Common myeloid progenitor, CD34-positive (primary cell): Measurements from ENCODE around the gene MBOAT7.
"Not testable (repeated sequence)": the region's sequence is repeated elsewhere in the genome, so short reads cannot be mapped to it uniquely, and the experiment has no call there.

Source experiments
- CTCF ChIA-PET: fragments of 350-600 bp; sonication (Branson Sonifier 250); formaldehyde crosslinking; loops from one replicate; lab custom pipeline; 2021; ENCODE audit warnings: antibody characterized with exemption; lab: Charles Lee
- POLR2A ChIA-PET: fragments of 350-600 bp; sonication (Branson Sonifier 250); formaldehyde crosslinking; loops from one replicate; lab custom pipeline; 2021; ENCODE audit warnings: antibody characterized with exemption; lab: Charles Lee
- DNase-seq, 3 donors: peaks; one replicate each; pipeline versions ENCODE4 v3.0.0 to v3.0.0-alpha.2; 2013
- H3K27ac ChIP-seq, 2 experiments: 1 replicate in 1 of 2; 2 replicates in 1 of 2; pipeline ENCODE4 v1.7.0; 2013; ENCODE audit warnings: inconsistent platforms in 2 of 2, low read length in 2 of 2, mild to moderate bottlenecking in 2 of 2, low read depth in 1 of 2, moderate library complexity in 1 of 2; ENCODE audit not compliant: severe bottlenecking in 2 of 2, insufficient read depth in 1 of 2, poor library complexity in 1 of 2
- H3K27me3 ChIP-seq, 5 experiments: replicated peaks in 2 of 5; 1 replicate in 3 of 5; 2 replicates in 2 of 5; pipeline versions ENCODE4 v1.6.1 to v1.7.0; 2013; ENCODE audit warnings: low read length in 4 of 5, mild to moderate bottlenecking in 2 of 5, moderate library complexity in 2 of 5, inconsistent platforms in 1 of 5; ENCODE audit not compliant: insufficient read depth in 5 of 5, control insufficient read depth in 4 of 5
- H3K36me3 ChIP-seq, 4 experiments: 1 replicate in 2 of 4; 2 replicates in 2 of 4; pipeline versions ENCODE4 v1.6.1 to v1.7.0; 2013; ENCODE audit warnings: low read length in 3 of 4, control low read depth in 1 of 4, mild to moderate bottlenecking in 1 of 4; ENCODE audit not compliant: control insufficient read depth in 4 of 4, insufficient read depth in 4 of 4
- H3K4me1 ChIP-seq, 4 experiments: 1 replicate in 3 of 4; 2 replicates in 1 of 4; pipeline versions ENCODE4 v1.6.1 to v1.7.1; 2013; ENCODE audit warnings: low read length in 3 of 4, mild to moderate bottlenecking in 3 of 4, control low read depth in 1 of 4, inconsistent platforms in 1 of 4, moderate library complexity in 1 of 4; ENCODE audit not compliant: control insufficient read depth in 4 of 4, insufficient read depth in 4 of 4; ENCODE audit errors: control extremely low read depth in 1 of 4
- H3K4me3 ChIP-seq, 7 experiments: 1 replicate in 4 of 7; 2 replicates in 3 of 7; pipeline versions ENCODE4 v1.5.1 to v1.7.0; 2013; ENCODE audit warnings: mild to moderate bottlenecking in 7 of 7, low read length in 6 of 7, moderate library complexity in 6 of 7, inconsistent platforms in 2 of 7, low read depth in 2 of 7, control low read depth in 1 of 7; ENCODE audit not compliant: insufficient read depth in 4 of 7, control insufficient read depth in 1 of 7; ENCODE audit errors: extremely low read depth in 1 of 7
- H3K9me3 ChIP-seq, 5 experiments: 1 replicate in 4 of 5; 2 replicates in 1 of 5; pipeline versions ENCODE4 v1.6.1 to v1.7.1; 2013; ENCODE audit warnings: low read length in 4 of 5, mild to moderate bottlenecking in 2 of 5, inconsistent platforms in 1 of 5, low read depth in 1 of 5, moderate library complexity in 1 of 5; ENCODE audit not compliant: control insufficient read depth in 4 of 5, insufficient read depth in 2 of 5; ENCODE audit errors: control extremely low read depth in 1 of 5
- WGBS: methylation state at CpG from one replicate; pipeline ENCODE4 v1.1.5; 2013; ENCODE audit not compliant: insufficient coverage; 5-methylcytosine and 5-hydroxymethylcytosine counted together

Gene MBOAT7

GRCh38 chr19:54178581-54179261 lies 10.7 kb downstream of the MBOAT7 start:
- POLR2A ChIA-PET: interaction anchor here (1.0 kb wide), 1 partner anchor 42 kb away, joined by 3 read pairs; the partner anchor contains the start of gene CNOT3
- WGBS: 90% methylated on average over 18 of the region's 23 CpGs
- Histone ChIP-seq H3K36me3 (peaks cover 5 to 71% (median 44%) of the 10 kb centered on the region in 4 experiments), H3K27me3 (no peaks in the 10 kb centered on the region), H3K4me1 (peaks cover 0 to 16% (median 13%) of the 10 kb centered on the region in 4 experiments), H3K27ac (no peak overlapping the region), H3K4me3 (no peak overlapping the region), H3K9me3 (no peaks in the 10 kb centered on the region)
- CTCF ChIA-PET: interaction anchor here (1.6 kb wide), 2 partner anchors 9 to 11 kb away, joined by 6 to 7 read pairs; partner anchors contain the start of gene MBOAT7
- peak in 2 of 3 donors; percentile 30 to 31 for DNase-seq

DNA sequence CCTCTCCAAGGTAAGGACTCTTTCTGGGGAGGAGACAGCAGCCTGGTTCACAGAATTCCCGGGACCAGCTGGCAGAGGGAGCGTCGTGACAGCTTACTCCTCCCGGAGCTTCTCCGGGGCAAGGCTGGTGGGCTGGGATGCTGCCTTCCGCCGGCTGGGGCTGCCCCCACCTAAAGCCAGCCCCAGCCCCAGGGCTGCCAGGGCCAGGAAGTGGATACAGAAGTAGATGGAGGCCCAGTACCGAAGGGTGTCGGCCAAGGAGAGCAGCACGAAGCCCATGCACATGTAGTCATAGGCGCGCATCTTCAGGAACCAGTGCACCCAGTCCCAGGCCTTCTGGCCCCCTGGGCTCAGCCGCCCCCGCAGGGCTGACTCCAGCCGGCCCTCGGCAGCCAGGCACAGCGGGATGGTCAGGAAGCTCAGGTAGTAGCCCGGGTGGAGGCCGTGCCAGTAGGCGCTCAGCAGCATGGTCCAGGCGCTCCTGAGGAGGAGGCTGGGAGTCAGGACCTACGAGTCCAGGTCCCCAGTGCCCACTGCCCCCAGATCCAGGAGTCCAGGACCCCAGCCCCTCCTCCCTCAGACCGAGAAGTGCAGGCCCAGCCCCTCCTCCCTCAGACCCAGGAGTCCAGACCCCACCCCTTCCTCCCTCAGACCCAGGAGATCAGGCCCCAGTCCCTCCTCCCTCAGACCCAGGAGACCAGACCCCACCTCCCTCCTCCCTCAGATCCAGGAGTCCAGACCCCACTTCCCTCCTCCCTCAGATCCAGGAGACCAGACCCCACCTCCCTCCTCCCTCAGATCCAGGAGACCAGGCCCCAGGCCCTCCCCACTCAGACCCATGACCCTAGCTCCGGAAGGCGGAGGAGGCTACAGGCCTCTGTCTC lies 15.2 kb downstream of the MBOAT7 start:
- H3K9me3 ChIP-seq: no peaks in the 10 kb centered on the region
- DNase-seq: no peak
- no peak overlapping the region for H3K27ac ChIP-seq
- no peaks in the 10 kb centered on the region for H3K27me3 ChIP-seq
- peaks cover 0 to 16% (median 13%) of the 10 kb centered on the region in 4 experiments for H3K4me1 ChIP-seq
- H3K36me3 ChIP-seq: peaks cover 5 to 32% (median 15%) of the 10 kb centered on the region in 4 experiments
- POLR2A ChIA-PET: interaction anchor here (0.5 to 1.7 kb wide), 3 partner anchors 9 to 1498 kb away, joined by 3 to 6 read pairs (median 5); no protein-coding TSS in a partner anchor
- WGBS: 94% methylated on average over 14 of the region's 25 CpGs
- CTCF ChIA-PET: interaction anchor here (0.6 to 2.8 kb wide), 6 partner anchors 11 to 94 kb away, joined by 3 to 12 read pairs (median 8); partner anchors contain the start of gene MBOAT7
- peak overlapping the region in 1 of 7 experiments; percentile 8 for H3K4me3 ChIP-seq

GRCh38 chr19:54173359-54173699 lies 16.1 kb downstream of the MBOAT7 start:
- no peak overlapping the region for H3K27ac ChIP-seq
- H3K27me3 ChIP-seq: no peaks in the 10 kb centered on the region
- no peak for DNase-seq
- peaks cover 0 to 16% (median 14%) of the 10 kb centered on the region in 4 experiments for H3K4me1 ChIP-seq
- WGBS: 54% methylated on average over 13 of the region's 15 CpGs
- ChIA-PET POLR2A (interaction anchor here (0.5 to 1.7 kb wide), 3 partner anchors 8 to 1499 kb away, joined by 3 to 6 read pairs (median 5); no protein-coding TSS in a partner anchor), CTCF (interaction anchor here (1.3 to 2.8 kb wide), 5 partner anchors 10 to 92 kb away, joined by 4 to 12 read pairs (median 8); partner anchors contain the start of gene MBOAT7)
- no peak overlapping the region for H3K4me3 ChIP-seq
- peaks cover 2 to 23% (median 7%) of the 10 kb centered on the region in 4 experiments for H3K36me3 ChIP-seq
- no peaks in the 10 kb centered on the region for H3K9me3 ChIP-seq

DNA sequence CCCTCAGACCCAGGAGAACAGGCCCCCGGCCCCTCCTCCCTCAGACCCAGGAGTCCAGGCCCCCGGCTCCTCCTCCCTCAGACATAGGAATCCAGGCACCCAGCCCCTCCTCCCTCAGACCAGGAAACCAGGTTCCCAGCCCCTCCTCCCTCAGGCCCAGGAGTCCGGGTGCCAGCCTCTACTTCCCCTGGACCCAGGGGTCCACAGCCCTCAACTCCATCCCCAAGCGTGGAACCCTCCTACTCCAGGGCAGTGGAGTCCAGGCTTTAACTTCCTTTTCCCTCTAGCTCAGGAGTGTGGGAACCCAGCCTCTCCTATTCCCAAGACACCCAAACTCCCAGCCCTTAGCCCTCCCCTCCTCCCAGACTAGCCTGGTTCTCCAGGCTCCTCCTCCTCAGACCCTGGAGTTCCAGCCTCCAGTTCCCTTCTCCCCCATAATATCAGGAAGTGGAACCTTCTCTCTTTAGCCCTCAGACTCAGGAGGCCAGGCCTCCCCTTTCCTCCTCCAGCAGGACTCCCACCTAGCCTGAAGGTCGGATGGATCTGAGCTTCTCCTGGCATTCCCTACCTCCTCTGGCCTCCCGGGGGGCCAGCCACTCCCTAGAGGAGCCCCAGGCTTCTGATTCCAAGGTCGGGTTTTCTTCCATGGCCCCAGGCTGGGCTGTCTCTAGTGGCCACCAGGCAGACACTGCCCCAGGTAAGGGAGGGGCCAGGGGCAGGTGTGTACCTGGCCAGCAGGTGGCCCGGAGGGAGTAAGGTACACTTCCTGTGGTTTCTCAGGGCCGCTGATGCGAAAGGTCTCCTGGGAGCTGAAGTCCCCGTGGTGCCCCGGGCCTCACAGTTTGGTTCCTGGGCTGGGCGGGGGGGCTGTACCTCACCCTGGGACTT lies 16.7 kb downstream of the MBOAT7 start, which contains the start of gene TMC4:
Gene TMC4 (minus strand): TSS at position 690 of the 888 bp plus-strand sequence. CDS start 43 bp downstream, at position 647.
- ChIA-PET POLR2A (interaction anchor here (1.3 to 1.7 kb wide), 2 partner anchors 8 to 15 kb away, joined by 3 to 5 read pairs; no protein-coding TSS in a partner anchor), CTCF (interaction anchor here (1.3 to 2.8 kb wide), 4 partner anchors 9 to 93 kb away, joined by 8 to 12 read pairs (median 8); partner anchors contain the start of gene MBOAT7)
- peaks cover 0 to 18% (median 15%) of the 10 kb centered on the region in 4 experiments for H3K4me1 ChIP-seq
- peak in 1 of 3 donors; percentile 32 for DNase-seq
- H3K9me3 ChIP-seq: no peaks in the 10 kb centered on the region
- no peak within 1 kb of the TSS for H3K4me3 ChIP-seq
- H3K36me3 ChIP-seq: peaks cover 0 to 19% (median 4%) of the 10 kb centered on the region in 4 experiments
- H3K27ac ChIP-seq: no peak within 1 kb of the TSS
- 25% methylated on average over 9 of the region's 13 CpGs for WGBS
- H3K27me3 ChIP-seq: no peaks in the 10 kb centered on the region

GRCh38 chr19:54171736-54172431 lies 17.5 kb downstream of the MBOAT7 start:
- WGBS: 98% methylated on average over 9 of the region's 23 CpGs
- POLR2A ChIA-PET, DNase-seq, H3K27ac ChIP-seq, H3K27me3 ChIP-seq, H3K9me3 ChIP-seq, H3K4me3 ChIP-seq: not testable (repeated sequence)
- H3K4me1 ChIP-seq: peaks cover 0 to 18% (median 15%) of the 10 kb centered on the region in 4 experiments
- CTCF ChIA-PET: interaction anchor here (1.8 to 2.6 kb wide), 3 partner anchors 12 to 220 kb away, joined by 6 to 8 read pairs (median 8); no protein-coding TSS in a partner anchor
- peaks cover 0 to 15% (median 3%) of the 10 kb centered on the region in 4 experiments for H3K36me3 ChIP-seq
